Right cardiac atrium (tissue), 5 donors: ENCODE data around the gene FXYD3. TPM values are rescaled to one million over a fixed set of nuclear protein-coding genes. Genes with fewer than 3 reads are reported as not detected.

Experiments
- ATAC-seq, 2 donors: fragments of 200-7000 bp; cut with Tn5 transposase; one replicate each; pipeline versions ENCODE4 v1.8.0 to v1.9.1; 2020; ENCODE audit warnings: moderate library complexity in 2 of 2, mild to moderate bottlenecking in 1 of 2
- DNase-seq, 3 donors: peaks; one replicate each; pipeline ENCODE4 v3.0.0-alpha.2; 2020
- H3K27ac ChIP-seq: one replicate; pipeline ENCODE4 v1.5.1; 2013; ENCODE audit warnings: mild to moderate bottlenecking, low read length, control low read depth, moderate library complexity
- H3K27me3 ChIP-seq: one replicate; pipeline ENCODE4 v1.6.1; 2013; ENCODE audit not compliant: control insufficient read depth, insufficient read depth
- H3K4me1 ChIP-seq: one replicate; pipeline ENCODE4 v1.6.1; 2013; ENCODE audit warnings: low read length; ENCODE audit not compliant: control insufficient read depth, insufficient read depth
- H3K4me3 ChIP-seq: one replicate; pipeline ENCODE4 v1.5.1; 2013; ENCODE audit warnings: low read length, control low read depth
- H3K9me3 ChIP-seq: one replicate; pipeline ENCODE4 v1.6.1; 2013; ENCODE audit warnings: low read length; ENCODE audit not compliant: control insufficient read depth
- WGBS: extraction: QIAGEN DNeasy Blood & Tissue Kit; methylation state at CpG from one replicate; pipeline ENCODE4 v1.1.7; 2013; 5-methylcytosine and 5-hydroxymethylcytosine counted together
- intact Hi-C, 4 donors: fragments of 100-400 bp; cut with DNase I; formaldehyde crosslinking; loops; one replicate each; pipeline versions ENCODE4 v1.11.0 to v1.14.0; 2022 to 2023
- polyA plus RNA-seq: library from polyadenylated mRNA; stranded (reverse); fragments of 200-250 nt; gene quantifications from one replicate; pipeline ENCODE4 v1.2.3, GENCODE V29; 2013
- total RNA-seq, 4 donors: library from RNA; stranded (reverse); fragmentation: NEBNext Ultra II Directional; extraction: Animal tissue kit (Norgen Biotek cat#: 25700); gene quantifications; one replicate each; pipeline ENCODE4 v1.2.1, GENCODE V29; 2021
- donor health status: healthy with polysubstance abuse.
- donor health status: DM: no; HTN: yes; CAD: no.
- donor health status: DM: no; HTN: no; CAD: no.
- donor health status: DM: no; HTN: yes; CAD: no; lungs with severe emphysema.
- donor health status: DM: yes; HTN: yes; CAD: no.

FXYD3 gene
- total and polyA plus RNA-seq, 5 donors = 2.2 to 5.7 (median 4.8) TPM

GRCh38 chr19:35136977-35137702 is 21.5 kb downstream of the FXYD3 start:
- no peak overlapping the region for H3K27ac ChIP-seq
- no peaks in the 10 kb centered on the region for H3K27me3 ChIP-seq
- intact Hi-C loops = loop anchor here in 2 of 4 donors (10.0 kb wide), 1 partner anchor 72 kb away; no protein-coding TSS in a partner anchor
- H3K9me3 ChIP-seq = no peaks in the 10 kb centered on the region
- H3K4me1 ChIP-seq = no peaks in the 10 kb centered on the region
- DNase-seq = peak in 2 of 3 donors; percentile 50 to 57
- WGBS = 44% methylated on average over 9 of the region's 9 CpGs
- H3K4me3 ChIP-seq = no peak overlapping the region
- no peak for ATAC-seq

- H3K4me3 ChIP-seq = peak within 1 kb of the TSS; percentile 37
- H3K27ac ChIP-seq = peak within 1 kb of the TSS; percentile 55
- WGBS = 36% methylated on average over 18 of the region's 18 CpGs
- H3K9me3 ChIP-seq = no peaks in the 10 kb centered on the region
- DNase-seq (peak; percentile 79 to 94 (median 92)), ATAC-seq (peak; percentile 18 to 58)
- no peaks in the 10 kb centered on the region for H3K27me3 ChIP-seq
- intact Hi-C loops = loop anchor here in 2 of 4 donors (10.0 kb wide), 1 partner anchor 74 kb away; no protein-coding TSS in a partner anchor
- no peaks in the 10 kb centered on the region for H3K4me1 ChIP-seq
These were observed 22.8 kb downstream of the FXYD3 start, which contains the start of gene FXYD1 for GRCh38 chr19:35138305-35138892. Gene FXYD1 (plus strand): TSS chr19:35138824. CDS start chr19:35140080, 1,256 bp downstream.

GRCh38 chr19:35140207-35140961 is 24.8 kb downstream of the FXYD3 start:
- Histone ChIP-seq H3K4me1 (no peaks in the 10 kb centered on the region), H3K9me3 (no peaks in the 10 kb centered on the region), H3K27ac (peak overlapping the region; percentile 55), H3K4me3 (peak overlapping the region; percentile 37), H3K27me3 (no peaks in the 10 kb centered on the region)
- intact Hi-C loops = no loop called here
- ATAC-seq (no peak), DNase-seq (peak; percentile 48 to 72 (median 71))
- 45% methylated on average over 12 of the region's 12 CpGs for WGBS

DNA sequence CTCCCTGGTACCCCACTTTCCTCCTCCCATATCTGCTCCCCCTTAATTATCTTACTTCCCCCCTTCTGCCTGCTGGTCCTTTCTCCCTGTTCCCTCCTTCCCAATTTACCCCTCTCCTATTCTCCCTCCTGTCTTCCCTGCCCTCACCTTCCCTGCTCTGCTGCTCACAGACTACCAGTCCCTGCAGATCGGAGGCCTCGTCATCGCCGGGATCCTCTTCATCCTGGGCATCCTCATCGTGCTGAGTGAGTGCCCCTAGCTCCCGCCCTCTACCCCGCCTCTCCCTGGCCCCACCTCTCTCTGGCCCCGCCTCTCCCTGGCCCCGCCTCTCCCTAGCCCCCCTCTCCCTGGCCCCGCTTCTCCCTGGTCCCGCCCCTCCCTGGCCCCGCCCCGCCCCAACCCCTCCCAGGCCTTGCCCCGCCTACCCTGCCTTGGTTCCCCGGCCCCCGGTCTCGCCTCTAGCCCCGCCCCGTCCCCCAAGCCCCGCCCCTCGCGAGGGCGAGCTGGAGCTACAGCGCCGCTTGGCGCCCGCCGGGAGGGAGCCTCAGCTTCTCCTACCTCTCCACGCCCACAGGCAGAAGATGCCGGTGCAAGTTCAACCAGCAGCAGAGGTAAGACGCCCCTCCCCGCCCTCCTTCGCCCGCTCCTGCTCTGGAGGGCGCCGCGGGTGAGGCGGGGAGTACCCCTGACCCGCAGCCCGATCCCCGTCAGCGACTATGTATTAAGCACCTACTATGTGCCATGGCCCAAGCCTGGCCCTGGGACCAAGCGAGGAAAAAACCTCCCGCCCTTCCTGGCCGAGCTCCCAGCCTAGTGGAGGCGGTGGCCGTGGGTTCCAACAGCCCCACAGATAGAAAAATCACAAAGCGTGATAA is 25.6 kb downstream of the FXYD3 start:
- 9% methylated on average over 48 of the region's 48 CpGs for WGBS
- ATAC-seq (peak; percentile 72 to 85), DNase-seq (peak; percentile 95 to 98 (median 98))
- intact Hi-C loops = no loop called here
- Histone ChIP-seq H3K9me3 (no peaks in the 10 kb centered on the region), H3K4me1 (no peaks in the 10 kb centered on the region), H3K27me3 (no peaks in the 10 kb centered on the region), H3K4me3 (peak overlapping the region; percentile 37), H3K27ac (peak overlapping the region; percentile 55)

GRCh38 chr19:35141837-35142605 is 26.4 kb downstream of the FXYD3 start:
- intact Hi-C loops = no loop called here
- Histone ChIP-seq H3K4me3 (no peak overlapping the region), H3K9me3 (no peaks in the 10 kb centered on the region), H3K27ac (no peak overlapping the region), H3K4me1 (no peaks in the 10 kb centered on the region), H3K27me3 (no peaks in the 10 kb centered on the region)
- WGBS = 38% methylated on average over 21 of the region's 21 CpGs
- no peak for ATAC-seq
- DNase-seq = peak in 2 of 3 donors; percentile 60 to 63

- no peaks in the 10 kb centered on the region for H3K9me3 ChIP-seq
- no peak overlapping the region for H3K4me3 ChIP-seq
- WGBS = 23% methylated on average over 44 of the region's 46 CpGs
- DNase-seq = peak; percentile 57 to 88 (median 81)
- no peaks in the 10 kb centered on the region for H3K4me1 ChIP-seq
- H3K27ac ChIP-seq = no peak overlapping the region
- H3K27me3 ChIP-seq = no peaks in the 10 kb centered on the region
- intact Hi-C loops = no loop called here
- no peak for ATAC-seq
These were observed 27.1 kb downstream of the FXYD3 start for GRCh38 chr19:35142606-35143230.

GRCh38 chr19:35143231-35143715 is 27.6 kb downstream of the FXYD3 start, which contains the start of gene FXYD7:
Gene FXYD7 (plus strand): TSS chr19:35143255. CDS start chr19:35143334, 79 bp downstream.
- no peak within 1 kb of the TSS for H3K27ac ChIP-seq
- 27% methylated on average over 31 of the region's 31 CpGs for WGBS
- ATAC-seq (no peak), DNase-seq (peak; percentile 47 to 73 (median 61))
- H3K4me3 ChIP-seq = no peak within 1 kb of the TSS
- H3K4me1 ChIP-seq = no peaks in the 10 kb centered on the region
- intact Hi-C loops = no loop called here
- H3K9me3 ChIP-seq = no peaks in the 10 kb centered on the region
- H3K27me3 ChIP-seq = no peaks in the 10 kb centered on the region

- ATAC-seq (no peak), DNase-seq (no peak)
- no peak overlapping the region for H3K27ac ChIP-seq
- WGBS = 39% methylated on average over 3 of the region's 3 CpGs
- no peak overlapping the region for H3K4me3 ChIP-seq
- no peaks in the 10 kb centered on the region for H3K27me3 ChIP-seq
- intact Hi-C loops = no loop called here
- no peaks in the 10 kb centered on the region for H3K4me1 ChIP-seq
- H3K9me3 ChIP-seq = no peaks in the 10 kb centered on the region
These were observed 28.2 kb downstream of the FXYD3 start for GRCh38 chr19:35143818-35144217.

- intact Hi-C loops = no loop called here
- Histone ChIP-seq H3K4me1 (no peaks in the 10 kb centered on the region), H3K27me3 (no peaks in the 10 kb centered on the region), H3K9me3 (no peaks in the 10 kb centered on the region), H3K4me3 (no peak overlapping the region), H3K27ac (no peak overlapping the region)
- WGBS = 30% methylated on average over 6 of the region's 6 CpGs
- ATAC-seq (no peak), DNase-seq (peak in 1 of 3 donors; percentile 32)
These were observed 28.6 kb downstream of the FXYD3 start for GRCh38 chr19:35144259-35144599.
